K562 (cell line): ENCODE results near the gene H2AZ2. TPM values are rescaled to one million over a fixed set of nuclear protein-coding genes. Genes with fewer than 3 reads are reported as not detected.
A peak's percentile ranks its signal among the peaks of the same experiment; 100 is the strongest.

Experiments used
- CHD2 ChIP-seq: IDR thresholded peaks from 2 replicates; pipeline ENCODE4 v1.6.1; 2011; ENCODE audit warnings: low read depth, low read length
- KLF10 ChIP-seq: fragments of 250-450 bp; sonication (Bioruptor Pico); IDR thresholded peaks from 2 replicates; pipeline ENCODE4 v1.6.1; 2021; ENCODE audit warnings: matching md5 sums
- MTA3 ChIP-seq: fragments of 450-650 bp; formaldehyde crosslinking; IDR thresholded peaks from 2 replicates; pipeline ENCODE4 v1.6.1; 2017; ENCODE audit warnings: mild to moderate bottlenecking, borderline replicate concordance
- polyA plus RNA-seq, 8 experiments: library from polyadenylated mRNA; depleted of rRNA in 4 of 8; stranded (reverse) in 5 of 8; unstranded in 3 of 8; fragments of >200 nt; fragmentation: Nextera tagmentation in 2 of 8; fragmentation: Illumina TruSeq in 1 of 8; extraction: Ambion mirVana in 2 of 8; extraction: Trizol in 1 of 8; gene quantifications; 2 replicates each; pipeline versions ENCODE4 v1.2.1 to v1.2.3, GENCODE V29; 2011 to 2014; ENCODE audit warnings: inconsistent platforms in 1 of 8, missing spikeins in 1 of 8
- total RNA-seq, 7 experiments: library from RNA; depleted of rRNA in 6 of 7; stranded (reverse); fragments of >200 nt in 6 of 7; fragmentation: Illumina TruSeq in 2 of 7; extraction: Trizol in 2 of 7; gene quantifications; 2 replicates each; pipeline versions ENCODE4 v1.2.1 to v1.2.3, GENCODE V29; 2011 to 2021; ENCODE audit warnings: low replicate concordance in 1 of 7
- TF ChIP-seq, protein P1 (sequence below), 2 experiments: fragments of 450-650 bp in 1 of 2; sonication (generic) in 1 of 2; formaldehyde crosslinking in 1 of 2; IDR thresholded peaks; 2 replicates each; pipeline versions ENCODE4 v1.7.1 to v1.9.0; 2016 to 2022; ENCODE audit warnings: inconsistent platforms in 1 of 2, mild to moderate bottlenecking in 1 of 2, missing genetic modification reagents in 1 of 2
- TF ChIP-seq, protein P2 (sequence below): fragments of 450-650 bp; IDR thresholded peaks from 2 replicates; pipeline ENCODE4 v1.6.1; 2018; ENCODE audit not compliant: partially characterized antibody
- TF ChIP-seq, protein P3 (sequence below), 2 experiments: IDR thresholded peaks in 1 of 2; conservative IDR thresholded peaks in 1 of 2; 2 replicates each; pipeline ENCODE4 v1.6.1; 2016; ENCODE audit warnings: low read depth in 2 of 2, mild to moderate bottlenecking in 1 of 2, missing compliant biosample characterization in 1 of 2, missing genetic modification characterization in 1 of 2, moderate library complexity in 1 of 2
- TF ChIP-seq, protein P4 (sequence below): fragments of 450-650 bp; IDR thresholded peaks from 2 replicates; pipeline ENCODE4 v1.6.1; 2016
- TF ChIP-seq, protein P5 (sequence below): fragments of 250-450 bp; sonication (Bioruptor Pico); IDR thresholded peaks from 2 replicates; pipeline ENCODE4 v1.8.0; 2022; ENCODE audit warnings: inconsistent platforms, mild to moderate bottlenecking, moderate library complexity, borderline replicate concordance

The H2AZ2 gene
- total and polyA plus RNA-seq, 9 of the 15 experiments (the other 6 are each of a cell fraction or from before 2014, with no cell fraction given), result 105 to 382 (median 286) TPM

DNA sequence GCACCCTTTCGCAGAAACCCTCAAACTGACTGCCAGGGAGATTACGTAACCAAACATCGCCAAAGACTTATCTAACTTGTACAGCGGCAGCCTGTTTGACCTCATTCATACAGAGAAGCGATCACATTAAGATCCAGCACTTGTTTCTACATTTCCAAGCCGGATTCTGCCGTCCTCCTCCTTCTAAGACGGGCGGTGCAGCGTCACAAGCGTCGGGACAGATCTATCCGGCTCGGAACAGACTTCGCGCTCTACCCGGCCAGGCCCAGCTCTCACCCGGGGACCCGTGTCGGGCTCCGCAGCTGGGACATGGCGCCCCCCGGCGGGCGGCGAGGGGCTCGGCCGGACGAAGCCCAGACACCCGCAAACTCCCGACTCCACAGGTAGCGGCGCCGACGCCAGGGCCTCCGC is 373 bp downstream of the H2AZ2 start (continued):
- TF ChIP-seq, protein P1, sequence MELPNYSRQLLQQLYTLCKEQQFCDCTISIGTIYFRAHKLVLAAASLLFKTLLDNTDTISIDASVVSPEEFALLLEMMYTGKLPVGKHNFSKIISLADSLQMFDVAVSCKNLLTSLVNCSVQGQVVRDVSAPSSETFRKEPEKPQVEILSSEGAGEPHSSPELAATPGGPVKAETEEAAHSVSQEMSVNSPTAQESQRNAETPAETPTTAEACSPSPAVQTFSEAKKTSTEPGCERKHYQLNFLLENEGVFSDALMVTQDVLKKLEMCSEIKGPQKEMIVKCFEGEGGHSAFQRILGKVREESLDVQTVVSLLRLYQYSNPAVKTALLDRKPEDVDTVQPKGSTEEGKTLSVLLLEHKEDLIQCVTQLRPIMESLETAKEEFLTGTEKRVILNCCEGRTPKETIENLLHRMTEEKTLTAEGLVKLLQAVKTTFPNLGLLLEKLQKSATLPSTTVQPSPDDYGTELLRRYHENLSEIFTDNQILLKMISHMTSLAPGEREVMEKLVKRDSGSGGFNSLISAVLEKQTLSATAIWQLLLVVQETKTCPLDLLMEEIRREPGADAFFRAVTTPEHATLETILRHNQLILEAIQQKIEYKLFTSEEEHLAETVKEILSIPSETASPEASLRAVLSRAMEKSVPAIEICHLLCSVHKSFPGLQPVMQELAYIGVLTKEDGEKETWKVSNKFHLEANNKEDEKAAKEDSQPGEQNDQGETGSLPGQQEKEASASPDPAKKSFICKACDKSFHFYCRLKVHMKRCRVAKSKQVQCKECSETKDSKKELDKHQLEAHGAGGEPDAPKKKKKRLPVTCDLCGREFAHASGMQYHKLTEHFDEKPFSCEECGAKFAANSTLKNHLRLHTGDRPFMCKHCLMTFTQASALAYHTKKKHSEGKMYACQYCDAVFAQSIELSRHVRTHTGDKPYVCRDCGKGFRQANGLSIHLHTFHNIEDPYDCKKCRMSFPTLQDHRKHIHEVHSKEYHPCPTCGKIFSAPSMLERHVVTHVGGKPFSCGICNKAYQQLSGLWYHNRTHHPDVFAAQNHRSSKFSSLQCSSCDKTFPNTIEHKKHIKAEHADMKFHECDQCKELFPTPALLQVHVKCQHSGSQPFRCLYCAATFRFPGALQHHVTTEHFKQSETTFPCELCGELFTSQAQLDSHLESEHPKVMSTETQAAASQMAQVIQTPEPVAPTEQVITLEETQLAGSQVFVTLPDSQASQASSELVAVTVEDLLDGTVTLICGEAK (IDR thresholded peaks at IDR 0.05), result peak; percentile 46; the same call in 1 of the 2 replicates
- TF ChIP-seq, protein P1 (CRISPR knock-in tag; IDR thresholded peaks at IDR 0.05), result no peak
- TF ChIP-seq, protein P2, sequence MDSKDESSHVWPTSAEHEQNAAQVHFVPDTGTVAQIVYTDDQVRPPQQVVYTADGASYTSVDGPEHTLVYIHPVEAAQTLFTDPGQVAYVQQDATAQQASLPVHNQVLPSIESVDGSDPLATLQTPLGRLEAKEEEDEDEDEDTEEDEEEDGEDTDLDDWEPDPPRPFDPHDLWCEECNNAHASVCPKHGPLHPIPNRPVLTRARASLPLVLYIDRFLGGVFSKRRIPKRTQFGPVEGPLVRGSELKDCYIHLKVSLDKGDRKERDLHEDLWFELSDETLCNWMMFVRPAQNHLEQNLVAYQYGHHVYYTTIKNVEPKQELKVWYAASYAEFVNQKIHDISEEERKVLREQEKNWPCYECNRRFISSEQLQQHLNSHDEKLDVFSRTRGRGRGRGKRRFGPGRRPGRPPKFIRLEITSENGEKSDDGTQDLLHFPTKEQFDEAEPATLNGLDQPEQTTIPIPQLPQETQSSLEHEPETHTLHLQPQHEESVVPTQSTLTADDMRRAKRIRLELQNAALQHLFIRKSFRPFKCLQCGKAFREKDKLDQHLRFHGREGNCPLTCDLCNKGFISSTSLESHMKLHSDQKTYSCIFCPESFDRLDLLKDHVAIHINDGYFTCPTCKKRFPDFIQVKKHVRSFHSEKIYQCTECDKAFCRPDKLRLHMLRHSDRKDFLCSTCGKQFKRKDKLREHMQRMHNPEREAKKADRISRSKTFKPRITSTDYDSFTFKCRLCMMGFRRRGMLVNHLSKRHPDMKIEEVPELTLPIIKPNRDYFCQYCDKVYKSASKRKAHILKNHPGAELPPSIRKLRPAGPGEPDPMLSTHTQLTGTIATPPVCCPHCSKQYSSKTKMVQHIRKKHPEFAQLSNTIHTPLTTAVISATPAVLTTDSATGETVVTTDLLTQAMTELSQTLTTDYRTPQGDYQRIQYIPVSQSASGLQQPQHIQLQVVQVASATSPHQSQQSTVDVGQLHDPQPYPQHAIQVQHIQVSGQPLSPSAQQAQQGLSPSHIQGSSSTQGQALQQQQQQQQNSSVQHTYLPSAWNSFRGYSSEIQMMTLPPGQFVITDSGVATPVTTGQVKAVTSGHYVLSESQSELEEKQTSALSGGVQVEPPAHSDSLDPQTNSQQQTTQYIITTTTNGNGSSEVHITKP, result no peak
- TF ChIP-seq, protein P3, sequence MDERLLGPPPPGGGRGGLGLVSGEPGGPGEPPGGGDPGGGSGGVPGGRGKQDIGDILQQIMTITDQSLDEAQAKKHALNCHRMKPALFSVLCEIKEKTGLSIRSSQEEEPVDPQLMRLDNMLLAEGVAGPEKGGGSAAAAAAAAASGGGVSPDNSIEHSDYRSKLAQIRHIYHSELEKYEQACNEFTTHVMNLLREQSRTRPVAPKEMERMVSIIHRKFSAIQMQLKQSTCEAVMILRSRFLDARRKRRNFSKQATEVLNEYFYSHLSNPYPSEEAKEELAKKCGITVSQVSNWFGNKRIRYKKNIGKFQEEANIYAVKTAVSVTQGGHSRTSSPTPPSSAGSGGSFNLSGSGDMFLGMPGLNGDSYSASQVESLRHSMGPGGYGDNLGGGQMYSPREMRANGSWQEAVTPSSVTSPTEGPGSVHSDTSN (CRISPR knock-in tag; IDR thresholded peaks at IDR 0.05; ENCODE audit: low read depth), result no peak
- TF ChIP-seq, protein P3 (tag; conservative IDR thresholded peaks at IDR 0.05; ENCODE audit: low read depth), result 0 out of 2 replicates have a peak, but pooled peaks have one; percentile 6
- TF ChIP-seq KLF10 (CRISPR knock-in tag) (no peak), MTA3 (no peak; the same call in 1 of the 2 replicates), CHD2 (no peak)
- TF ChIP-seq, protein P4, sequence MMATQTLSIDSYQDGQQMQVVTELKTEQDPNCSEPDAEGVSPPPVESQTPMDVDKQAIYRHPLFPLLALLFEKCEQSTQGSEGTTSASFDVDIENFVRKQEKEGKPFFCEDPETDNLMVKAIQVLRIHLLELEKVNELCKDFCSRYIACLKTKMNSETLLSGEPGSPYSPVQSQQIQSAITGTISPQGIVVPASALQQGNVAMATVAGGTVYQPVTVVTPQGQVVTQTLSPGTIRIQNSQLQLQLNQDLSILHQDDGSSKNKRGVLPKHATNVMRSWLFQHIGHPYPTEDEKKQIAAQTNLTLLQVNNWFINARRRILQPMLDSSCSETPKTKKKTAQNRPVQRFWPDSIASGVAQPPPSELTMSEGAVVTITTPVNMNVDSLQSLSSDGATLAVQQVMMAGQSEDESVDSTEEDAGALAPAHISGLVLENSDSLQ, result 0 out of 2 replicates have a peak, but pooled peaks have one; percentile 90
- TF ChIP-seq, protein P5, sequence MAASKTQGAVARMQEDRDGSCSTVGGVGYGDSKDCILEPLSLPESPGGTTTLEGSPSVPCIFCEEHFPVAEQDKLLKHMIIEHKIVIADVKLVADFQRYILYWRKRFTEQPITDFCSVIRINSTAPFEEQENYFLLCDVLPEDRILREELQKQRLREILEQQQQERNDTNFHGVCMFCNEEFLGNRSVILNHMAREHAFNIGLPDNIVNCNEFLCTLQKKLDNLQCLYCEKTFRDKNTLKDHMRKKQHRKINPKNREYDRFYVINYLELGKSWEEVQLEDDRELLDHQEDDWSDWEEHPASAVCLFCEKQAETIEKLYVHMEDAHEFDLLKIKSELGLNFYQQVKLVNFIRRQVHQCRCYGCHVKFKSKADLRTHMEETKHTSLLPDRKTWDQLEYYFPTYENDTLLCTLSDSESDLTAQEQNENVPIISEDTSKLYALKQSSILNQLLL (CRISPR knock-in tag), result no peak
